ENCODE results near the gene KNCN.

DNA sequence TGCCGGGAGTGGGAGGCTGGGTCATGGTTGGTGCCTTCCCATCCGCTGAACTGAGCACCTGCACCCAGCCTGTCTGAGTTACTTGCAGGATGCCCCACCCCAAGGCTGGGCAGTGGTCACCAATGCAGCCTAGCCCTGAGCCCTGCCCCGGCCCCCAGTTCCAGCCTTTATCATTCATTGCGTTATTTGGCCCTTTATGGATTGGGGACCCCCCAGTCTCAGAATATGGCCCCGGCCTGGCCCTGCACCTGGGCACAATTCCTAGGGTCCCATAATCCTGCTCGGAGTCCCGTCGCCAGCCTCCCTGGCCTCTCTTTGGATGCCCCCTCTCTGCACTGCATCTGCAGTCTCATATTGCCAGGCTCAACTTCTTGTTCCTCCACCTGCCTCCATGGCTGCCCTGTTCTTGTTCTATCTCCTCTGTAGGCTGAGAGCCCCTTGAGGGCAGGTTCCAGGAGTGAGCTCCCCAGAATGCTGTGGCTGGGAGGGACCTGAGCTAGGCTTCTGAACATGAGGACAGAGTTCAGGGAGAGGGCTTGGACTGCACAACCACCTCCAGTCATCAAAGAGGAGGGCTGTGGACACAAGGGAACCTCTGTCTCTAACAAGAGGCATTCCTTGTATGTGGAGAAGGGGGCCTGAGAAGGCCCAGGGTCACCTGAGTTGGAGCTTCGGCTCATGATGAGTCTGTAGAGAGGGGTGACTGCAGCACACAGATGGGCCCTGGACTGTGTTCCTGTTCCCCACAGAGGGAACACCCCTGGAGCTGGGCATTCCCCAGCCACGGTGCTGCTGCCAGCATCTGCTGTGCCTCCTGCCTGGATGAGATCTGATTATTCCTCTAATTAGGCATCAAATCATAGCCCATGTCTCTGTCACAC lies 1.1 kb upstream of the KNCN start:
- TF ChIP-seq, protein P1, sequence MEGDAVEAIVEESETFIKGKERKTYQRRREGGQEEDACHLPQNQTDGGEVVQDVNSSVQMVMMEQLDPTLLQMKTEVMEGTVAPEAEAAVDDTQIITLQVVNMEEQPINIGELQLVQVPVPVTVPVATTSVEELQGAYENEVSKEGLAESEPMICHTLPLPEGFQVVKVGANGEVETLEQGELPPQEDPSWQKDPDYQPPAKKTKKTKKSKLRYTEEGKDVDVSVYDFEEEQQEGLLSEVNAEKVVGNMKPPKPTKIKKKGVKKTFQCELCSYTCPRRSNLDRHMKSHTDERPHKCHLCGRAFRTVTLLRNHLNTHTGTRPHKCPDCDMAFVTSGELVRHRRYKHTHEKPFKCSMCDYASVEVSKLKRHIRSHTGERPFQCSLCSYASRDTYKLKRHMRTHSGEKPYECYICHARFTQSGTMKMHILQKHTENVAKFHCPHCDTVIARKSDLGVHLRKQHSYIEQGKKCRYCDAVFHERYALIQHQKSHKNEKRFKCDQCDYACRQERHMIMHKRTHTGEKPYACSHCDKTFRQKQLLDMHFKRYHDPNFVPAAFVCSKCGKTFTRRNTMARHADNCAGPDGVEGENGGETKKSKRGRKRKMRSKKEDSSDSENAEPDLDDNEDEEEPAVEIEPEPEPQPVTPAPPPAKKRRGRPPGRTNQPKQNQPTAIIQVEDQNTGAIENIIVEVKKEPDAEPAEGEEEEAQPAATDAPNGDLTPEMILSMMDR (IDR thresholded peaks at IDR 0.05), result no peak
- no peak for TF ChIP-seq POLR2A (IDR thresholded peaks at IDR 0.05)
